ENCODE results near the gene GZMM. TPM values are rescaled to one million over a fixed set of nuclear protein-coding genes. Genes with fewer than 3 reads are reported as not detected.
A peak's percentile ranks its signal among the peaks of the same experiment; 100 is the strongest.

The GZMM gene
- polyA plus RNA-seq, 3 donors: 0.32 to 1.4 (median 0.48) TPM

DNA sequence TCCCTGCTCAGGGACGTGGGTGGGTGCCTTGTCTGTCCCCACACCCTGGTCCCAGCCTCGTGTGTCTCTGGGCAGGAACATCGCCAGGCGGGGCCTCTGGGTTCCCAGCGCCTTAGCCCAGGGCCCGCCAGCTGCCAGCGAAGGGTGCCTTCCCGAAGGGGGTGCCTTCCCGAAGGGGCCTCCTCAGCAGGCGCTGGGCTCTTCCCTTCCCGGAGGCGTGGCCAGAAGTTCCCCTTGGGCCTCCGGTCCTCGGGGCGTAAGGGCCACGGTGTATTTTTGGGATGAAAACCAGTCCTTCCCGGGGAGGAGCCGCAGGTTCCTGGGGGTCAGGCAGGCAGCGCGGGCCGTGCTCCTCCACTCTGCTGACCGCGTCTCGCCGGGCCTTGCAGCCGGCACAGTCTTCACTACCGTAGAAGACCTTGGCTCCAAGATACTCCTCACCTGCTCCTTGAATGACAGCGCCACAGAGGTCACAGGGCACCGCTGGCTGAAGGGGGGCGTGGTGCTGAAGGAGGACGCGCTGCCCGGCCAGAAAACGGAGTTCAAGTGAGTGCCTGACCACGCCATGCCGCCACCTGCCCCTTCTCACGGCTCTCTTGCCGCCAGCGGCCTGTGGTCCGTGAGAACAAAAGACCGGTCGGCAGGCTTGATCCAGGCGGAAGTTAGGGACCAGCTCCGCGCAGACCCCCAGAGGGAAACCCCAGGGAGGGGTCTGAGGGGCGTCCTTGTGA lies 35.4 kb downstream of the GZMM start:
- Histone ChIP-seq H3K79me2 (ENCODE audit: insufficient read depth, low read length) (peaks cover 58% of the 10 kb centered on the region), H3K4me2 (replicated peaks; ENCODE audit: extremely low read depth, low read length, poor library complexity, severe bottlenecking) (no peak overlapping the region), H3K4me1 (ENCODE audit: control insufficient read depth in 1 of 2, insufficient read depth in 2 of 2, low read length in 2 of 2) (peaks cover 7 to 16% of the 10 kb centered on the region in 2 donors), H3K27ac (ENCODE audit: low read depth in 1 of 2, low read length in 2 of 2) (no peak overlapping the region), H3K4me3 (replicated peaks in 1 of 3; ENCODE audit: low read depth in 2 of 3, low read length in 3 of 3) (no peak overlapping the region), H3K27me3 (ENCODE audit: control insufficient read depth in 2 of 2, insufficient read depth in 2 of 2, low read length in 2 of 2) (no peaks in the 10 kb centered on the region), H4K20me1 (ENCODE audit: insufficient read depth, low read length) (peaks cover 92% of the 10 kb centered on the region), H3K9me3 (replicated peaks in 1 of 2; ENCODE audit: control insufficient read depth in 1 of 2, insufficient read depth in 1 of 2, low read length in 2 of 2) (no peaks in the 10 kb centered on the region), H3K36me3 (replicated peaks in 1 of 2; ENCODE audit: control insufficient read depth in 1 of 2, insufficient read depth in 2 of 2, low read length in 2 of 2) (peaks cover 44 to 47% of the 10 kb centered on the region in 2 donors), H2AFZ (ENCODE audit: insufficient read depth, low read depth, low read length, poor library complexity, severe bottlenecking) (no peak overlapping the region), H3K9ac (ENCODE audit: insufficient read depth, low read length, poor library complexity, severe bottlenecking) (no peak overlapping the region)
- Mint-ChIP-seq H3K4me3 (no peak overlapping the region), H3K4me1 (peaks cover 18% of the 10 kb centered on the region), H3K9me3 (no peaks in the 10 kb centered on the region), H3K27me3 (ENCODE audit: low read depth in 3 of 3) (peaks cover 0 to 3% (median 1%) of the 10 kb centered on the region in 3 donors), H3K36me3 (peaks cover 18 to 55% of the 10 kb centered on the region in 2 donors), H3K27ac (no peak overlapping the region)
- intact Hi-C loops (cut with micrococcal nuclease): no loop called here
- WGBS (ENCODE audit: insufficient coverage): 95% methylated on average over 38 of the region's 46 CpGs
- TF ChIP-seq, protein P1, sequence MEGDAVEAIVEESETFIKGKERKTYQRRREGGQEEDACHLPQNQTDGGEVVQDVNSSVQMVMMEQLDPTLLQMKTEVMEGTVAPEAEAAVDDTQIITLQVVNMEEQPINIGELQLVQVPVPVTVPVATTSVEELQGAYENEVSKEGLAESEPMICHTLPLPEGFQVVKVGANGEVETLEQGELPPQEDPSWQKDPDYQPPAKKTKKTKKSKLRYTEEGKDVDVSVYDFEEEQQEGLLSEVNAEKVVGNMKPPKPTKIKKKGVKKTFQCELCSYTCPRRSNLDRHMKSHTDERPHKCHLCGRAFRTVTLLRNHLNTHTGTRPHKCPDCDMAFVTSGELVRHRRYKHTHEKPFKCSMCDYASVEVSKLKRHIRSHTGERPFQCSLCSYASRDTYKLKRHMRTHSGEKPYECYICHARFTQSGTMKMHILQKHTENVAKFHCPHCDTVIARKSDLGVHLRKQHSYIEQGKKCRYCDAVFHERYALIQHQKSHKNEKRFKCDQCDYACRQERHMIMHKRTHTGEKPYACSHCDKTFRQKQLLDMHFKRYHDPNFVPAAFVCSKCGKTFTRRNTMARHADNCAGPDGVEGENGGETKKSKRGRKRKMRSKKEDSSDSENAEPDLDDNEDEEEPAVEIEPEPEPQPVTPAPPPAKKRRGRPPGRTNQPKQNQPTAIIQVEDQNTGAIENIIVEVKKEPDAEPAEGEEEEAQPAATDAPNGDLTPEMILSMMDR (IDR thresholded peaks at IDR 0.05): no peak
- DNase-seq: no peak

DNA sequence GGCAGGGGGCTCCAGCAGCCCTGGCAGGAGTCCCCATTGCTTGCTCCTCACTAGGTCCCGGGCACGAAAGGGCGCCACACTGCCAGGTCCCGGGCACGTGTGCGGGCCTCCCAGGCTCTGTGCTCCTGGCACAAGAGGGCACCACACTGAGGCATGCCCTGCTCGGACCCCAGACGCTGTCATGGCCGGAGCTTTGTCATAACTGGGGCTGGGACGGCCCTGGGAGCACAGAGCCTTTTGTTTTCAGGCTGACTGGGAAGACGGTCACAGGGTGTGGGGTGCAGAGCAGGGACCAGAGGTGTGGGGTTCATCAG lies 35.9 kb downstream of the GZMM start:
- H3K9me3 Mint-ChIP-seq: no peaks in the 10 kb centered on the region
- no peak overlapping the region for H2AFZ ChIP-seq (ENCODE audit: insufficient read depth, low read depth, low read length, poor library complexity, severe bottlenecking)
- H3K9me3 ChIP-seq (replicated peaks in 1 of 2; ENCODE audit: control insufficient read depth in 1 of 2, insufficient read depth in 1 of 2, low read length in 2 of 2): no peaks in the 10 kb centered on the region
- peaks cover 92% of the 10 kb centered on the region for H4K20me1 ChIP-seq (ENCODE audit: insufficient read depth, low read length)
- intact Hi-C loops (cut with micrococcal nuclease): loop anchor here in 1 of 2 donors (5.0 kb wide), 1 partner anchor 153 kb away; no protein-coding TSS in a partner anchor
- H3K27ac Mint-ChIP-seq: peak overlapping the region in 1 of 7 donors; percentile 37
- TF ChIP-seq, protein P1 (IDR thresholded peaks at IDR 0.05): no peak
- WGBS (ENCODE audit: insufficient coverage): 97% methylated on average over 11 of the region's 11 CpGs
- H3K4me3 ChIP-seq (replicated peaks in 1 of 3; ENCODE audit: low read depth in 2 of 3, low read length in 3 of 3): no peak overlapping the region
- peaks cover 13% of the 10 kb centered on the region for H3K4me1 Mint-ChIP-seq
- peaks cover 2 to 11% of the 10 kb centered on the region in 2 donors for H3K4me1 ChIP-seq (ENCODE audit: control insufficient read depth in 1 of 2, insufficient read depth in 2 of 2, low read length in 2 of 2)
- peaks cover 18 to 51% of the 10 kb centered on the region in 2 donors for H3K36me3 Mint-ChIP-seq
- no peaks in the 10 kb centered on the region for H3K27me3 ChIP-seq (ENCODE audit: control insufficient read depth in 2 of 2, insufficient read depth in 2 of 2, low read length in 2 of 2)
- peaks cover 44 to 47% of the 10 kb centered on the region in 2 donors for H3K36me3 ChIP-seq (replicated peaks in 1 of 2; ENCODE audit: control insufficient read depth in 1 of 2, insufficient read depth in 2 of 2, low read length in 2 of 2)
- H3K27me3 Mint-ChIP-seq (ENCODE audit: low read depth in 3 of 3): peaks cover 1 to 3% (median 2%) of the 10 kb centered on the region in 3 donors
- no peak for DNase-seq
- H3K4me2 ChIP-seq (replicated peaks; ENCODE audit: extremely low read depth, low read length, poor library complexity, severe bottlenecking): no peak overlapping the region
- H3K79me2 ChIP-seq (ENCODE audit: insufficient read depth, low read length): peaks cover 53% of the 10 kb centered on the region
- H3K4me3 Mint-ChIP-seq: no peak overlapping the region
- H3K27ac ChIP-seq (ENCODE audit: low read depth in 1 of 2, low read length in 2 of 2): no peak overlapping the region
- no peak overlapping the region for H3K9ac ChIP-seq (ENCODE audit: insufficient read depth, low read length, poor library complexity, severe bottlenecking)
